Testis (tissue), 5 donors: ENCODE measurements around the gene SLC5A10. TPM values are rescaled to one million over a fixed set of nuclear protein-coding genes. Genes with fewer than 3 reads are reported as not detected.

Source experiments
- DNase-seq: peaks from one replicate; pipeline ENCODE4 v3.0.0-alpha.2; 2019
- H3K27ac ChIP-seq, 2 donors: fragments of 200-600 bp; sonication (generic); one replicate each; pipeline ENCODE4 v1.5.1; 2019
- H3K27me3 ChIP-seq: fragments of 200-600 bp; sonication (generic); one replicate; pipeline ENCODE4 v1.5.1; 2019
- H3K36me3 ChIP-seq: fragments of 200-600 bp; sonication (generic); one replicate; pipeline ENCODE4 v1.5.1; 2017; ENCODE audit warnings: low read depth; ENCODE audit errors: missing control alignments
- H3K4me1 ChIP-seq: fragments of 200-600 bp; sonication (generic); one replicate; pipeline ENCODE4 v1.5.1; 2019
- H3K4me3 ChIP-seq, 2 donors: fragments of 200-600 bp; sonication (generic); one replicate each; pipeline ENCODE4 v1.5.1; 2017 to 2019
- H3K9me3 ChIP-seq: fragments of 200-600 bp; sonication (generic); one replicate; pipeline ENCODE4 v1.5.1; 2017
- CTCF ChIP-seq, 3 experiments: fragments of 450-650 bp in 2 of 3; fragments of 200-600 bp in 1 of 3; sonication (generic) in 1 of 3; IDR thresholded peaks; one replicate each; pipeline ENCODE4 v1.5.1; 2016 to 2019; ENCODE audit warnings: antibody characterized with exemption in 3 of 3, mild to moderate bottlenecking in 2 of 3, moderate library complexity in 1 of 3
- POLR2A ChIP-seq: fragments of 450-650 bp; IDR thresholded peaks from one replicate; pipeline ENCODE4 v1.6.1; 2017; ENCODE audit warnings: antibody characterized with exemption, mild to moderate bottlenecking, moderate library complexity
- WGBS, 2 donors: methylation state at CpG; one replicate each; pipeline ENCODE4 v1.1.5; 2018; 5-methylcytosine and 5-hydroxymethylcytosine counted together
- intact Hi-C: fragments of 100-400 bp; cut with DNase I; formaldehyde crosslinking; loops from one replicate; pipeline ENCODE4 v1.15.1; 2023; ENCODE audit warnings: low total_unique reads
- long read RNA-seq, 2 donors: transcript quantifications; one replicate each; lab custom pipeline, GENCODE V29; 2026
- polyA plus RNA-seq: library from polyadenylated mRNA; stranded (reverse); fragments of 350-450 nt; fragmentation: Illumina TruSeq; extraction: RNeasy Lipid Tissue Mini Kit (QIAGEN cat#74804); gene quantifications from one replicate; pipeline ENCODE4 v1.2.3, GENCODE V29; 2014; ENCODE audit warnings: low read depth, low replicate concordance; ENCODE audit not compliant: insufficient read depth
- total RNA-seq, 2 donors: library from RNA; depleted of rRNA; stranded (reverse); fragments of >200 nt; gene quantifications; one replicate each; pipeline ENCODE4 v1.2.3, GENCODE V29; 2016

The SLC5A10 gene
- 1 to 10 TPM; 1.1 TPM for total RNA-seq
- polyA plus RNA-seq = 0.98 TPM
- long read RNA-seq, donor 1 = 0 reads
- long read RNA-seq, donor 2 = 0 reads

DNA sequence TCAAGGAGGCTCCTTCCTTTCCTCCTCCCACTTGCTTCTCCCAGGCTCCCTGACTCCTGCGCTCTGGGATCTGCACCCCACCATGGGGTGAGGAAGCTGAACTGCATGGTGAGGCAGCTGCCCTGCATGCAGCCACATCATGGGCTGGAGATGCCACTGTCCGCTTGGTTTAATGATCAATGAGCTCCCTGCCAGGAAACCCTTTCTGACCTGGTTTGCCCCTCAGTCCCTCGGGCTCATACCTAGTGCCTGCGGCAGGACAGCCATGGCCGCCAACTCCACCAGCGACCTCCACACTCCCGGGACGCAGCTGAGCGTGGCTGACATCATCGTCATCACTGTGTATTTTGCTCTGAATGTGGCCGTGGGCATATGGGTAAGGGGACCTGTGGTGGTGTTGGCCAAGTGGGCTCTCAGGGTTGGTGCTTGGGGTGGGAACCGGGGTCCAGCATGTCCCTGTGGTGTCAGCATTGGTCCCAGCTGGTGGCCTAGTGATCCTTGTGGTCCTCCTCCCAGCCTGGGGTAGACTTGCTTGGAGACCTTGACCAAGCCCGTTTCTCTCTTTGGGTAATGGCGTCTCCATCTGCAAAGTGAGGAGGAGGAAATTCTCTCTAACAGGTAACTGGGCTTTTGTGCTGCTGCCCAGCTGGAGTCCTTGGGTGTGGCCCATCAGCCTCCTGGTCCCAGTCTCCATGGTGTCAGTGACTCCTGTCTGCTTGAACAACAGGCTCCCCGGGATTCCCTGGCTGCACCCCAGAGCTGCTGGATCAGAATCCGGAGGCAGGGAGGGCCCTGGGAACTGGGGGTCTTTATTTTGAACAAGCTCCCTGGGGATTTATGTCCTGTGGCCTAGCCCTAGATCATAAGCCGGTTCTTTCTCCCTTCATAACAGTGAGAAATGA is at the start of gene SLC5A10:
TSS of gene SLC5A10 (plus strand) at position 225 of the 902 bp plus-strand sequence. CDS start at position 266, 41 bp downstream.
- intact Hi-C loops = no loop called here

GRCh38 chr17:18904482-18904881 is 47.5 kb upstream of the SLC5A10 start:
- Histone ChIP-seq H3K4me3 (no peak overlapping the region), H3K9me3 (no peaks in the 10 kb centered on the region), H3K27ac (no peak overlapping the region), H3K36me3 (no peaks in the 10 kb centered on the region), H3K4me1 (no peaks in the 10 kb centered on the region), H3K27me3 (no peaks in the 10 kb centered on the region)
- intact Hi-C loops = no loop called here
- TF ChIP-seq POLR2A (no peak), CTCF (IDR thresholded peaks at IDR 0.05) (no peak)
- no peak for DNase-seq
- 93 to 94% methylated on average over 5 of the region's 5 CpGs for WGBS, 2 donors

More for the DNA sequence above, at the start of gene SLC5A10:
- Histone ChIP-seq H3K4me3 (no peak within 1 kb of the TSS), H3K27ac (no peak within 1 kb of the TSS), H3K9me3 (no peaks in the 10 kb centered on the region), H3K36me3 (no peaks in the 10 kb centered on the region), H3K27me3 (no peaks in the 10 kb centered on the region), H3K4me1 (peaks cover 5% of the 10 kb centered on the region)
- TF ChIP-seq CTCF (IDR thresholded peaks at IDR 0.05) = no peak
- no peak for TF ChIP-seq POLR2A
- no peak for DNase-seq
- WGBS, 2 donors = 88 to 93% methylated on average over 6 to 16 of the region's 17 CpGs

DNA sequence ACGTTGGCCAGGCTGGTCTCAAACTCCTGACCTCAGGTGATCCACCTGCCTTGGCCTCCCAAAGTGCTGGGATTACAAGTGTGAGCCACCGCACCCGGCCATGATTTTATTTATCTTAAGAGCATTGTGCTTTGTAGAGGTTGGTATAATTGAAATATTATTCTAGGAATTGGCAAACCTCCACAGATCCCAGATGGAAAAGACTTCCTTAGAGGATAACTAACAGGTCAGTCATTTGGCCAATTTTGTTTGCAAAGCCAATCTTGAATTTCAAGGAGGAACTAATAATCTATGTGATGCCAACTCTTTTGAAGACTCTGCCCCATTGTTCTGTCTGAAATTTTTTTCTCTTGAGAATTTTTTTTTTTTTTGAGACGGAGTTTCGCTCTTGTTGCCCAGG is 46.7 kb upstream of the SLC5A10 start:
- 79 to 94% methylated on average over 5 of the region's 5 CpGs for WGBS, 2 donors
- intact Hi-C loops = no loop called here
- no peaks in the 10 kb centered on the region for H3K9me3 ChIP-seq
- TF ChIP-seq CTCF (IDR thresholded peaks at IDR 0.05) (no peak), POLR2A (no peak)
- H3K4me1 ChIP-seq = no peaks in the 10 kb centered on the region
- H3K36me3 ChIP-seq = no peaks in the 10 kb centered on the region
- no peaks in the 10 kb centered on the region for H3K27me3 ChIP-seq
- H3K27ac ChIP-seq = no peak overlapping the region
- H3K4me3 ChIP-seq = no peak overlapping the region
- DNase-seq = no peak

- no peaks in the 10 kb centered on the region for H3K4me1 ChIP-seq
- no peak overlapping the region for H3K27ac ChIP-seq
- no peak overlapping the region for H3K4me3 ChIP-seq
- H3K9me3 ChIP-seq = no peaks in the 10 kb centered on the region
- DNase-seq = no peak
- H3K36me3 ChIP-seq = no peaks in the 10 kb centered on the region
- TF ChIP-seq CTCF (IDR thresholded peaks at IDR 0.05) (no peak), POLR2A (no peak)
- intact Hi-C loops = no loop called here
- 89 to 93% methylated on average over 5 of the region's 5 CpGs for WGBS, 2 donors
- H3K27me3 ChIP-seq = no peaks in the 10 kb centered on the region
Observed at GRCh38 chr17:18910326-18910725, 41.6 kb upstream of the SLC5A10 start.
